RWPE1 (cell line): ENCODE data around the gene TXNRD1.

Experiments used
- CTCF ChIA-PET: fragments of 350-600 bp; sonication (Branson Sonifier 250); formaldehyde crosslinking; extraction: SDS; loops from one replicate; lab custom pipeline; 2021; lab: Yijun Ruan, JAX
- POLR2A ChIA-PET: fragments of 400-600 bp; formaldehyde crosslinking; extraction: SDS; loops from one replicate; lab custom pipeline; 2020; ENCODE audit warnings: antibody characterized with exemption; ENCODE audit not compliant: low non-redundant PET; lab: Yijun Ruan, JAX
- DNase-seq: peaks from one replicate; pipeline ENCODE4 v3.0.0; 2012; ENCODE audit warnings: low spot score
- H3K27ac ChIP-seq: fragments of 450-650 bp; 2 replicates; pipeline ENCODE4 v1.5.1; 2017
- TF ChIP-seq, protein P1 (sequence below): fragments of 450-650 bp; conservative IDR thresholded peaks from 2 replicates; pipeline ENCODE4 v1.5.1; 2017; ENCODE audit warnings: low read depth, mild to moderate bottlenecking

TXNRD1 gene

DNA sequence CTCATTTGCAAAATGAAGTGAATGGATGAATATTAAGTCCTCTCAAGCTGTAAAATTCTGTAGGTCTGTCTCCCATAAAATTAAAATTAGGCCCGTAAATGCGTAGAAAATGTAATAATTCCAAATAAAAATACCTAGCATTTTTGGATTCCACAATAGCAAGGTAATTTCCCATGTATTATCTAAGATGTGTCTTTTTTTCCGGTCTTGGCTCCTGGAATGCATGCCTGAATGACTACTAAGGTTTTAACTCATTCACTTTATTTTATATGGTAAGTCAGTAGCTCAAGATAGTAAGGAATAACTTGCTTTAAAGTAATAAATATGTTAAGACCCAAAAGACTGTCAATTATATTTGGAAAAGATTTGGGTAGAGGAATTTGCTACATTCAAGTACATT is 11.1 kb downstream of the TXNRD1 start:
- H3K27ac ChIP-seq: no peak overlapping the region
- no peak for DNase-seq
- TF ChIP-seq, protein P1, sequence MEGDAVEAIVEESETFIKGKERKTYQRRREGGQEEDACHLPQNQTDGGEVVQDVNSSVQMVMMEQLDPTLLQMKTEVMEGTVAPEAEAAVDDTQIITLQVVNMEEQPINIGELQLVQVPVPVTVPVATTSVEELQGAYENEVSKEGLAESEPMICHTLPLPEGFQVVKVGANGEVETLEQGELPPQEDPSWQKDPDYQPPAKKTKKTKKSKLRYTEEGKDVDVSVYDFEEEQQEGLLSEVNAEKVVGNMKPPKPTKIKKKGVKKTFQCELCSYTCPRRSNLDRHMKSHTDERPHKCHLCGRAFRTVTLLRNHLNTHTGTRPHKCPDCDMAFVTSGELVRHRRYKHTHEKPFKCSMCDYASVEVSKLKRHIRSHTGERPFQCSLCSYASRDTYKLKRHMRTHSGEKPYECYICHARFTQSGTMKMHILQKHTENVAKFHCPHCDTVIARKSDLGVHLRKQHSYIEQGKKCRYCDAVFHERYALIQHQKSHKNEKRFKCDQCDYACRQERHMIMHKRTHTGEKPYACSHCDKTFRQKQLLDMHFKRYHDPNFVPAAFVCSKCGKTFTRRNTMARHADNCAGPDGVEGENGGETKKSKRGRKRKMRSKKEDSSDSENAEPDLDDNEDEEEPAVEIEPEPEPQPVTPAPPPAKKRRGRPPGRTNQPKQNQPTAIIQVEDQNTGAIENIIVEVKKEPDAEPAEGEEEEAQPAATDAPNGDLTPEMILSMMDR: no peak
- CTCF ChIA-PET: no interaction called here
- POLR2A ChIA-PET: no interaction called here

DNA sequence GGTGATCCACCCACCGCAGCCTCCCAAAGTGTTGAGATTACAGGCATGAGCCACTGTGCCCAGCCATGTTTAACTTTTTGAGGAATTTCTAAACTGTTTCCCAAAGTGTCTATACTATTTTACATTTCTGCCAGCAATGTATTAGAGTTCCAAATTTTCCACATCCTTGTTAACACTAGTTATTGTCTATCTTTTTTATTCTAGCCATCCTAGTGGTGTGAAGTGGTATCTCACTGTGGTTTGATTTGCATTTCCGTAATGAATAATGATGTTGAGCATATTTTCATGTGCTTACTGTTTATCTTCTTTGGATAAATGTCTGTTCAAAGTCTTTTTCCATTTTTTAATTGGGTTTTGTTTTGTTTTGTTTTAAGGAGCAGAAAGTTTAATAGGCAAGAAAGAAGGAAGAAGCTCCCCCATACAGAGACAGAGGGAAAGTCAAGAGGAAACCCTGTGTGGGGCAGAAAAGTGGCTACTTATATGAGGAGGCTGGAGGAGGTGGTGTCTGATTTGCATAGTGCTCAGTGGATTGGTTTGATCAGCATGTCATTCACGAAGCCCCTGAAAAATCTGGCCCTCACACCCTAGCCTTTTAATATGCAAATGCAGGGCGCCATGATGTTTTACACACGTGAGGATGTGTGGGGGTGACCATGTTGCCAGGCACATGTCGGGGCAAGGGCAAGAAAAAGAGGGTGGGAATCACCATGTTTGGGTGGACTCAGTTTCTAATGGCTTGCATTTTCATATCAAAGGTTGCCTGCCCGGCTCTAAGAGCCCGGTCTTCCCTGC is 14.9 kb downstream of the TXNRD1 start:
- ChIA-PET CTCF (no interaction called here), POLR2A (no interaction called here)
- no peak overlapping the region for H3K27ac ChIP-seq
- TF ChIP-seq, protein P1: no peak
- DNase-seq: no peak

GRCh38 chr12:104232609-104233280 is 17.2 kb downstream of the TXNRD1 start:
- CTCF ChIA-PET: no interaction called here
- H3K27ac ChIP-seq: no peak overlapping the region
- DNase-seq: no peak
- POLR2A ChIA-PET: no interaction called here
- TF ChIP-seq, protein P1: no peak

- TF ChIP-seq, protein P1: no peak
- no peak for DNase-seq
- H3K27ac ChIP-seq: no peak overlapping the region
- ChIA-PET POLR2A (no interaction called here), CTCF (no interaction called here)
These were observed 19.4 kb downstream of the TXNRD1 start for GRCh38 chr12:104234926-104235499.

GRCh38 chr12:104237930-104238329 is 22.4 kb downstream of the TXNRD1 start:
- H3K27ac ChIP-seq: no peak overlapping the region
- TF ChIP-seq, protein P1: no peak
- DNase-seq: no peak
- POLR2A ChIA-PET: no interaction called here
- CTCF ChIA-PET: no interaction called here

DNA sequence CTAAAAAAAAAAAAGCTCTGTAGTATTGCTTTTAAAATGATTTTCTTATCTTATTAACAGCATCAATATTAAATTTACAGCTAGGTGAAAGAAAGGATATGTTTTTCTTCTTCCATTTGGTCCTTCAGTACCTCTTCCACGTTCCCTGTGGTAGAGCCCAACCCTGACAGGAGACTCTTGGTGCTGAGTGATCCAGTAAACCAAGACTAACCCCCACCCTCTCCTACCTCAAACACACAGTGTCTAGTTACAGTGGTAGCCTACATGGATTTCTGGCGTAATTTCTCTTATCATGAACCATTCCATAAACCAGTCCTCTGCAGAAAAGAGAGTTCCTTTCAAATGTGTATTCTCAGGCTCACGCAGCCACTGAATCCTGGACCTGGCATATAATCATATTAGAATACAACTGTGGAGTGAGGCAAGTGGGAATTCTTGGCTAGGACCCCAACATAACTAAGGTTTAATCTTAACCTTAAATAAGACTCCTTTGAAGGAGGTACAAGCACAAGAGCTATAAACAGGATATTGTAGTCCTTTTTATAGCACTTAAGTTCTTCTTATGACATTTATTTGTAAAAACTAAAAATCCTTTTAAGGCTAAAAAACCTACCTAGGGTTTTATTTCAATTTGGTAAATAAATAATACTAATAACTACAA is 27.1 kb downstream of the TXNRD1 start:
- POLR2A ChIA-PET: no interaction called here
- TF ChIP-seq, protein P1: no peak
- no peak for DNase-seq

More for the DNA sequence above, 27.1 kb downstream of the TXNRD1 start:
- CTCF ChIA-PET: interaction anchor here (0.5 to 1.2 kb wide), 3 partner anchors 17 to 46 kb away, joined by 3 to 4 read pairs (median 4); no protein-coding TSS in a partner anchor
- H3K27ac ChIP-seq: no peak overlapping the region
